K562 (cell line): ENCODE data around the gene ESCO1. TPM values are rescaled to one million over a fixed set of nuclear protein-coding genes. Genes with fewer than 3 reads are reported as not detected.

Experiments
- BCOR ChIP-seq: fragments of 450-650 bp; IDR thresholded peaks from 2 replicates; pipeline ENCODE4 v1.6.1; 2016
- FOXK1 ChIP-seq: sonication (generic); formaldehyde crosslinking; IDR thresholded peaks from 2 replicates; pipeline ENCODE4 v1.8.0; 2022; ENCODE audit warnings: missing genetic modification reagents, mild to moderate bottlenecking, borderline replicate concordance
- FOXO4 ChIP-seq: fragments of 450-650 bp; formaldehyde crosslinking; IDR thresholded peaks from 2 replicates; pipeline ENCODE4 v1.4.0; 2020; ENCODE audit warnings: mild to moderate bottlenecking, moderate library complexity
- HNRNPH1 ChIP-seq: fragments of 200-400 bp; formaldehyde crosslinking; optimal IDR thresholded peaks from 2 replicates; pipeline ENCODE3; 2017; ENCODE audit warnings: low read depth, mild to moderate bottlenecking, low read length, moderate library complexity
- JUND ChIP-seq, 2 experiments: IDR thresholded peaks; 2 replicates in 1 of 2; 3 replicates in 1 of 2; pipeline ENCODE4 v1.6.1; 2011; ENCODE audit warnings: borderline replicate concordance in 2 of 2, low read depth in 2 of 2, low read length in 2 of 2, improper control_type of control experiment in 1 of 2, missing biosample characterization in 1 of 2, missing genetic modification characterization in 1 of 2, missing genetic modification reagents in 1 of 2
- NR1H2 ChIP-seq: sonication (generic); formaldehyde crosslinking; IDR thresholded peaks from 2 replicates; pipeline ENCODE4 v1.4.0; 2020; ENCODE audit warnings: mild to moderate bottlenecking, missing genetic modification reagents
- NR2F6 ChIP-seq: fragments of 450-650 bp; formaldehyde crosslinking; IDR thresholded peaks from 2 replicates; pipeline ENCODE4 v1.4.0; 2020; ENCODE audit warnings: mild to moderate bottlenecking
- SMARCE1 ChIP-seq: fragments of 450-650 bp; IDR thresholded peaks from 2 replicates; pipeline ENCODE4 v1.7.1; 2016; ENCODE audit warnings: mild to moderate bottlenecking
- SREBF1 ChIP-seq: fragments of 150-350 bp; IDR thresholded peaks from 2 replicates; pipeline ENCODE4 v1.6.1; 2014; ENCODE audit warnings: antibody characterized with exemption, low read depth, low read length, borderline replicate concordance
- TFAM ChIP-seq: fragments of 250-450 bp; sonication (Bioruptor Pico); conservative IDR thresholded peaks from 2 replicates; pipeline ENCODE4 v1.5.0; 2021; ENCODE audit warnings: mild to moderate bottlenecking, moderate library complexity
- ZFX ChIP-seq: sonication (generic); formaldehyde crosslinking; IDR thresholded peaks from 2 replicates; pipeline ENCODE4 v1.8.0; 2022; ENCODE audit warnings: mild to moderate bottlenecking, missing genetic modification reagents, moderate library complexity
- ZNF121 ChIP-seq: sonication (generic); formaldehyde crosslinking; conservative IDR thresholded peaks from 2 replicates; pipeline ENCODE4 v1.8.0; 2022; ENCODE audit warnings: missing genetic modification reagents
- ZNF24 ChIP-seq: fragments of 450-650 bp; IDR thresholded peaks from 2 replicates; pipeline ENCODE4 v1.6.1; 2016
- ZNF318 ChIP-seq, 2 experiments: fragments of 450-650 bp; IDR thresholded peaks; 2 replicates each; pipeline ENCODE4 v1.6.1; 2016; ENCODE audit warnings: mild to moderate bottlenecking in 2 of 2, borderline replicate concordance in 1 of 2, low read depth in 1 of 2, moderate library complexity in 1 of 2
- ZNF639 ChIP-seq, 2 experiments: fragments of 200-800 bp in 1 of 2; sonication (Bioruptor generic) in 1 of 2; sonication (generic) in 1 of 2; formaldehyde crosslinking in 1 of 2; IDR thresholded peaks in 1 of 2; conservative IDR thresholded peaks in 1 of 2; 2 replicates each; pipeline versions ENCODE4 v1.5.0 to v1.6.1; 2016 to 2020; ENCODE audit warnings: missing compliant biosample characterization in 1 of 2, missing genetic modification characterization in 1 of 2, missing genetic modification reagents in 1 of 2
- polyA plus RNA-seq, 8 experiments: library from polyadenylated mRNA; depleted of rRNA in 4 of 8; stranded (reverse) in 5 of 8; unstranded in 3 of 8; fragments of >200 nt; fragmentation: Nextera tagmentation in 2 of 8; fragmentation: Illumina TruSeq in 1 of 8; extraction: Ambion mirVana in 2 of 8; extraction: Trizol in 1 of 8; gene quantifications; 2 replicates each; pipeline versions ENCODE4 v1.2.1 to v1.2.3, GENCODE V29; 2011 to 2014; ENCODE audit warnings: inconsistent platforms in 1 of 8, missing spikeins in 1 of 8
- total RNA-seq, 7 experiments: library from RNA; depleted of rRNA in 6 of 7; stranded (reverse); fragments of >200 nt in 6 of 7; fragmentation: Illumina TruSeq in 2 of 7; extraction: Trizol in 2 of 7; gene quantifications; 2 replicates each; pipeline versions ENCODE4 v1.2.1 to v1.2.3, GENCODE V29; 2011 to 2021; ENCODE audit warnings: low replicate concordance in 1 of 7

Gene ESCO1
- total and polyA plus RNA-seq, 9 of the 15 experiments (the other 6 are each of a cell fraction or from before 2014, with no cell fraction given): 15.0 to 31.3 (median 19.6) TPM

GRCh38 chr18:21599585-21600525, 649 bp downstream of the ESCO1 start (continued):
- TF ChIP-seq FOXO4 (no peak), FOXK1 (CRISPR knock-in tag) (peak; percentile 63; the same call in 1 of the 2 replicates), NR1H2 (CRISPR knock-in tag) (peak; percentile 80; the same call in 1 of the 2 replicates), ZNF639 (CRISPR knock-in tag; conservative IDR thresholded peaks at IDR 0.05 in 1 of 2, IDR thresholded peaks at IDR 0.05 in 1 of 2) (no peak; a peak in 1 of 4 replicates), ZNF318 (IDR thresholded peaks at IDR 0.05; ENCODE audit: borderline replicate concordance in 1 of 2, low read depth in 1 of 2) (no peak), HNRNPH1 (no peak), ZFX (peak; percentile 90), ZNF24 (no peak), BCOR (0 out of 2 replicates have a peak, but pooled peaks have one; percentile 20), NR2F6 (CRISPR knock-in tag) (no peak), SREBF1 (no peak), TFAM (no peak), SMARCE1 (0 out of 2 replicates have a peak, but pooled peaks have one; percentile 11), JUND (IDR thresholded peaks at IDR 0.05; ENCODE audit: borderline replicate concordance, low read depth, low read length) (0 out of 2 replicates have a peak, but pooled peaks have one; percentile 14), JUND (tag; IDR thresholded peaks at IDR 0.05; ENCODE audit: borderline replicate concordance, low read depth, low read length) (no peak), ZNF121 (CRISPR knock-in tag) (no peak)
